Gastrocnemius medialis (tissue), 4 donors: Measurements from ENCODE around the gene HEATR3. TPM values are rescaled to one million over a fixed set of nuclear protein-coding genes. Genes with fewer than 3 reads are reported as not detected.

ENCODE experiments used
- ATAC-seq, 2 donors: fragments of 150-250 bp; one replicate each; pipeline ENCODE4 v1.9.1; 2016
- DNase-seq, 2 donors: peaks; one replicate each; pipeline ENCODE4 v3.0.0-alpha.2; 2019
- H3K27ac ChIP-seq, 4 donors: fragments of 200-600 bp; sonication (generic); 1 replicate in 1 of 4; 2 replicates in 3 of 4; pipeline ENCODE4 v1.5.1; 2016 to 2018; ENCODE audit warnings: mild to moderate bottlenecking in 2 of 4, moderate library complexity in 1 of 4
- H3K27me3 ChIP-seq, 3 donors: fragments of 200-600 bp; sonication (generic) in 2 of 3; 1 replicate in 1 of 3; 2 replicates in 2 of 3; pipeline versions ENCODE4 v1.5.1 to v1.6.0; 2016 to 2019; ENCODE audit warnings: mild to moderate bottlenecking in 1 of 3, moderate library complexity in 1 of 3
- H3K36me3 ChIP-seq, 2 donors: fragments of 200-600 bp; sonication (generic) in 1 of 2; one replicate each; pipeline ENCODE4 v1.5.1; 2017 to 2018
- H3K4me1 ChIP-seq, 2 donors: fragments of 200-600 bp; sonication (generic) in 1 of 2; one replicate each; pipeline ENCODE4 v1.5.1; 2016 to 2017; ENCODE audit warnings: mild to moderate bottlenecking in 2 of 2
- H3K4me3 ChIP-seq, 4 donors: fragments of 200-600 bp; sonication (generic) in 3 of 4; 1 replicate in 1 of 4; 2 replicates in 3 of 4; pipeline ENCODE4 v1.5.1; 2016 to 2019; ENCODE audit warnings: mild to moderate bottlenecking in 2 of 4
- H3K9me3 ChIP-seq, 3 donors: fragments of 200-600 bp; sonication (generic) in 2 of 3; 1 replicate in 1 of 3; 2 replicates in 2 of 3; pipeline ENCODE4 v1.5.1; 2016 to 2019
- CTCF ChIP-seq, 5 experiments: fragments of 450-650 bp in 3 of 5; fragments of 200-600 bp in 2 of 5; sonication (generic) in 2 of 5; IDR thresholded peaks in 4 of 5; conservative IDR thresholded peaks in 1 of 5; 1 replicate in 4 of 5; 2 replicates in 1 of 5; pipeline ENCODE4 v1.5.1; 2016 to 2019; ENCODE audit warnings: antibody characterized with exemption in 5 of 5, mild to moderate bottlenecking in 3 of 5, moderate library complexity in 3 of 5
- POLR2A ChIP-seq, 2 donors: fragments of 450-650 bp; IDR thresholded peaks; one replicate each; pipeline ENCODE4 v1.6.1; 2017; ENCODE audit warnings: antibody characterized with exemption in 2 of 2, mild to moderate bottlenecking in 2 of 2, moderate library complexity in 2 of 2
- in situ Hi-C, 4 donors: fragments of 200-750 bp; cut with MboI; loops; one replicate each; pipeline versions ENCODE4 v1.15.0 to v1.8.0; 2017; ENCODE audit warnings: low sequenced_read_pairs in 4 of 4
- intact Hi-C: fragments of 100-400 bp; cut with DNase I; formaldehyde crosslinking; loops from one replicate; pipeline ENCODE4 v1.15.1; 2023; ENCODE audit warnings: low total_unique reads
- total RNA-seq, 4 donors: library from RNA; depleted of rRNA; stranded (reverse); fragments of >200 nt; gene quantifications; one replicate each; pipeline versions ENCODE4 v1.1.0 to v1.2.3, GENCODE V29; 2016

The HEATR3 gene
- total RNA-seq, 4 donors from 2014 or later, result 13.1 to 25.8 (median 14.2) TPM

GRCh38 chr16:50088302-50088701, 22.5 kb downstream of the HEATR3 start:
- DNase-seq, result no peak
- no peak overlapping the region for H3K4me3 ChIP-seq
- intact Hi-C loops (no loop called here), in situ Hi-C loops (no loop called here)
- no peak for TF ChIP-seq CTCF (IDR thresholded peaks at IDR 0.05 in 4 of 5, conservative IDR thresholded peaks at IDR 0.05 in 1 of 5)
- no peak for TF ChIP-seq POLR2A (IDR thresholded peaks at IDR 0.05)
- no peak overlapping the region for H3K27ac ChIP-seq
- H3K36me3 ChIP-seq, result peaks cover 0 to 75% of the 10 kb centered on the region in 2 donors
- no peaks in the 10 kb centered on the region for H3K27me3 ChIP-seq
- no peak for ATAC-seq
- H3K4me1 ChIP-seq, result no peaks in the 10 kb centered on the region
- no peaks in the 10 kb centered on the region for H3K9me3 ChIP-seq

DNA sequence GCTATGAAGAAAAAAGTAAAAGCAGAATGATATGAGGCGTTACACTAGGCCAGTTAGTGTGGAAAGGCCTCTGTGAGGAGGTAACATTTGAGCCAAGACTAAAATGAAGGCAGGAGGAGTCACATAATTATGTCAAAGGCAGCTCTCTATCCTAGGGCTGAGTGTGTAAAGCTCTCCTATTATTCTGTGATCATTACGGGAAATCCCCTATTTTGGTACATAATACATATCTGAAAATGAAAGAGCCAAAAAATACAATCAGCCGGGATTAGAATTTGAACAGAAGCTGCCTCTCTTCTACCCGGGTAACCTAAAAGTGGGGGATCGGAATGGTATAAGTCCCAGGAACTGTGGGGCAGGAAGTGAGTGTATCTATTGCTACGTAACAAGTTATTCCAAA, 27.1 kb downstream of the HEATR3 start:
- no peak for DNase-seq
- Histone ChIP-seq H3K4me3 (no peak overlapping the region), H3K27me3 (no peaks in the 10 kb centered on the region), H3K9me3 (no peaks in the 10 kb centered on the region), H3K27ac (peak overlapping the region; percentile 44 to 55 (median 50)), H3K36me3 (peaks cover 0 to 40% of the 10 kb centered on the region in 2 donors), H3K4me1 (no peaks in the 10 kb centered on the region)
- TF ChIP-seq CTCF (IDR thresholded peaks at IDR 0.05 in 4 of 5, conservative IDR thresholded peaks at IDR 0.05 in 1 of 5) (no peak), POLR2A (IDR thresholded peaks at IDR 0.05) (no peak)
- in situ Hi-C loops (no loop called here), intact Hi-C loops (no loop called here)
- no peak for ATAC-seq

DNA sequence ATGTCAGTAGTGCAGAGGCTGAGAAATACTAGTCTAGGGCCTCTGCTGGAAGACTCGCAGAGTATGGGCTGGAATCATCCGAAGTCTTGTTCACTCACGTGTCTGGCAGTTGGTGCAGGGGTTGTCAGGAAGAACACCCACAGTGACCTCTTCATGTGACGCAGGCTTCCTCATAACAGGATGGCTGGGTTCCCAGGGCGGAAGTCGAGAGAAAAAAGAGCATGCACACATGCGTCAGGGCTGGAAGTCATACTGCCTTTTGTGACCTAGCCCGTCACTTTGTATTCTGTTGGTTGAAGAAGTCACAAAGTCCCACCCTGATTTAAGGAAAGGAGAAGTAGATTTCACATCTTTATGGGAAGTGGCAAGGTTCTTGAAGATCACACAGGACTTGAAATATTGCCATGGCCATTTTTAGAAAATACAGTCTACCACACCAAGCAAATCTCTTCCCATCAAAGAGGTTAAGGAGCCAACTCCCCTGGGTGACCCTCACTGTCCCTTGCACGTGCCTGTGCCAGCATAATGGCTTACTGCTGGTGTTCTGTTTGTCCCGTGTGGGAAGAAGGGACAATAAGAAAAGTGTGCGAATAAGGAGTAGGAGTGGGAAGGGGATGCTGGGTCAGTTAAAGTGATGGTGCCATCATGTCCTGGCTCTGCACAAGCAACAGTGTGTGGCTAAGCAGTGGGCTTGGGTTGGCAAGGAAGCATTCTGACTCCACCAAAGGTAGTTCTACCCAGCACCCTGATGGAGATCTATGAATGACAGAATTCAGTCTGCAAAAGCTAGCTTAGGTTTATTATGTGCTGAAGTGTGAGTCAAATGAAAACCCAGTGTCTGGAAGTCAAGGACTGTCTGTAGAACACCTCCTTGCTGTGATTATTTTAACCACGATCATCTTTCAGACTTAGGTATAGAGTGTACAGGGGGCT, 28.1 kb downstream of the HEATR3 start:
- Histone ChIP-seq H3K4me3 (no peak overlapping the region), H3K27me3 (no peaks in the 10 kb centered on the region), H3K27ac (peak overlapping the region; percentile 48 to 55 (median 51)), H3K9me3 (no peaks in the 10 kb centered on the region), H3K4me1 (no peaks in the 10 kb centered on the region), H3K36me3 (peaks cover 0 to 31% of the 10 kb centered on the region in 2 donors)
- ATAC-seq, result peak; percentile 47 to 71
- intact Hi-C loops (no loop called here), in situ Hi-C loops (no loop called here)
- no peak for TF ChIP-seq CTCF (IDR thresholded peaks at IDR 0.05 in 4 of 5, conservative IDR thresholded peaks at IDR 0.05 in 1 of 5)
- TF ChIP-seq POLR2A (IDR thresholded peaks at IDR 0.05), result no peak
- DNase-seq, result peak; percentile 22 to 64

- ATAC-seq (no peak), DNase-seq (no peak)
- Histone ChIP-seq H3K9me3 (no peaks in the 10 kb centered on the region), H3K27ac (no peak overlapping the region), H3K27me3 (no peaks in the 10 kb centered on the region), H3K4me1 (no peaks in the 10 kb centered on the region), H3K36me3 (peaks cover 0 to 42% of the 10 kb centered on the region in 2 donors), H3K4me3 (no peak overlapping the region)
- in situ Hi-C loops (no loop called here), intact Hi-C loops (no loop called here)
- TF ChIP-seq POLR2A (IDR thresholded peaks at IDR 0.05) (no peak), CTCF (IDR thresholded peaks at IDR 0.05 in 4 of 5, conservative IDR thresholded peaks at IDR 0.05 in 1 of 5) (no peak)
Observed at GRCh38 chr16:50096791-50097190, 31.0 kb downstream of the HEATR3 start.
